SH-SY5Y (cell line): ENCODE data around the gene WDR55.

Source experiments
- GATA2 ChIP-seq: IDR thresholded peaks from 2 replicates; pipeline ENCODE4 v1.6.1; 2011; ENCODE audit warnings: mild to moderate bottlenecking, low read depth, low read length
- GATA3 ChIP-seq: IDR thresholded peaks from 2 replicates; pipeline ENCODE4 v1.6.1; 2011; ENCODE audit warnings: low read depth, mild to moderate bottlenecking, low read length, moderate library complexity

- TF ChIP-seq GATA2 (no peak), GATA3 (no peak)
Measured at GRCh38 chr5:140658870-140659269, 5.8 kb upstream of the WDR55 start.
